HepG2 (cell line): ENCODE measurements around the gene NAALADL1. TPM values are rescaled to one million over a fixed set of nuclear protein-coding genes. Genes with fewer than 3 reads are reported as not detected.

Experiments used
- AHDC1 ChIP-seq: sonication (generic); formaldehyde crosslinking; IDR thresholded peaks from 2 replicates; pipeline ENCODE4 v1.5.1; 2020; ENCODE audit warnings: mild to moderate bottlenecking, missing genetic modification reagents, borderline replicate concordance
- ELF1 ChIP-seq: sonication (generic); formaldehyde crosslinking; IDR thresholded peaks from 2 replicates; pipeline ENCODE4 v1.4.0; 2020; ENCODE audit warnings: missing genetic modification reagents
- JUND ChIP-seq: sonication (generic); formaldehyde crosslinking; IDR thresholded peaks from 2 replicates; pipeline ENCODE4 v1.8.0; 2022; ENCODE audit warnings: mild to moderate bottlenecking, missing genetic modification reagents
- KDM4B ChIP-seq: sonication (generic); formaldehyde crosslinking; IDR thresholded peaks from 2 replicates; pipeline ENCODE4 v1.4.0; 2020; ENCODE audit warnings: missing genetic modification reagents
- MEF2D ChIP-seq: sonication (generic); formaldehyde crosslinking; IDR thresholded peaks from 2 replicates; pipeline ENCODE4 v1.5.1; 2020; ENCODE audit warnings: mild to moderate bottlenecking, missing genetic modification reagents
- MTERF4 ChIP-seq: sonication (generic); formaldehyde crosslinking; IDR thresholded peaks from 2 replicates; pipeline ENCODE4 v1.8.0; 2023; ENCODE audit warnings: mild to moderate bottlenecking, missing genetic modification reagents
- NFYC ChIP-seq: IDR thresholded peaks from 2 replicates; pipeline ENCODE4 v1.6.1; 2016; ENCODE audit warnings: missing genetic modification reagents, missing compliant biosample characterization
- SMAD9 ChIP-seq: sonication (generic); formaldehyde crosslinking; IDR thresholded peaks from 2 replicates; pipeline ENCODE4 v1.5.1; 2020; ENCODE audit warnings: mild to moderate bottlenecking, missing genetic modification reagents
- SP1 ChIP-seq, 2 experiments: fragments of 450-650 bp in 1 of 2; sonication (generic) in 1 of 2; formaldehyde crosslinking in 1 of 2; IDR thresholded peaks; 2 replicates each; pipeline versions ENCODE4 v1.4.0 to v1.6.1; 2016 to 2020; ENCODE audit warnings: missing genetic modification reagents in 1 of 2
- XRCC5 ChIP-seq: fragments of 200-400 bp; formaldehyde crosslinking; optimal IDR thresholded peaks from 2 replicates; pipeline ENCODE3; 2017; ENCODE audit warnings: mild to moderate bottlenecking, low read length
- ZBTB33 ChIP-seq: sonication (generic); formaldehyde crosslinking; IDR thresholded peaks from 2 replicates; pipeline ENCODE4 v1.4.0; 2020; ENCODE audit warnings: missing genetic modification reagents
- ZFP36L1 ChIP-seq: sonication (generic); formaldehyde crosslinking; IDR thresholded peaks from 2 replicates; pipeline ENCODE4 v1.8.0; 2022; ENCODE audit warnings: mild to moderate bottlenecking, missing genetic modification reagents, moderate library complexity
- ZNF256 ChIP-seq: sonication (generic); formaldehyde crosslinking; conservative IDR thresholded peaks from 2 replicates; pipeline ENCODE4 v1.4.0; 2020; ENCODE audit warnings: missing genetic modification reagents
- ZNF451 ChIP-seq: sonication (generic); formaldehyde crosslinking; IDR thresholded peaks from 2 replicates; pipeline ENCODE4 v1.5.0; 2020; ENCODE audit warnings: mild to moderate bottlenecking, missing genetic modification reagents
- ZNF652 ChIP-seq: IDR thresholded peaks from 2 replicates; pipeline ENCODE4 v1.6.1; 2016; ENCODE audit warnings: low read depth, borderline replicate concordance
- polyA plus RNA-seq, 8 experiments: library from polyadenylated mRNA; depleted of rRNA in 3 of 8; stranded (reverse) in 7 of 8; unstranded in 1 of 8; fragments of >200 nt; fragmentation: Illumina TruSeq in 4 of 8; extraction: Trizol in 4 of 8; gene quantifications; 2 replicates each; pipeline versions ENCODE4 v1.2.1 to v1.2.3, GENCODE V29; 2011 to 2016; ENCODE audit warnings: low read depth in 4 of 8, missing spikeins in 1 of 8, mixed read lengths in 1 of 8; ENCODE audit not compliant: insufficient read depth in 1 of 8
- total RNA-seq, 5 experiments: library from RNA; depleted of rRNA; stranded (reverse); fragments of >200 nt; fragmentation: Illumina TruSeq; extraction: Trizol; gene quantifications; 2 replicates each; pipeline ENCODE4 v1.2.3, GENCODE V29; 2016; ENCODE audit warnings: low read depth in 1 of 5

NAALADL1 gene
- total and polyA plus RNA-seq, 2 of the 13 experiments (the other 11 are each of a cell fraction or from before 2014, with no cell fraction given): 9.3 to 33.9 TPM

GRCh38 chr11:65040847-65041622 is 17.3 kb downstream of the NAALADL1 start, which contains the start of gene SAC3D1 (continued):
- 0 out of 2 replicates have a peak, but pooled peaks have one; percentile 5 for TF ChIP-seq AHDC1 (CRISPR knock-in tag)
- no peak for TF ChIP-seq SP1 (IDR thresholded peaks at IDR 0.05)
- TF ChIP-seq SP1 (CRISPR knock-in tag; IDR thresholded peaks at IDR 0.05): peak; percentile 42
- no peak for TF ChIP-seq ZNF652 (CRISPR knock-in tag)
- peak; percentile 45; the same call in 1 of the 2 replicates for TF ChIP-seq ELF1
- TF ChIP-seq KDM4B: no peak
- peak; percentile 50; the same call in 1 of the 2 replicates for TF ChIP-seq NFYC
- peak; percentile 57 for TF ChIP-seq ZFP36L1 (CRISPR knock-in tag)
- peak; percentile 51; the same call in 1 of the 2 replicates for TF ChIP-seq ZNF451 (CRISPR knock-in tag)
- no peak for TF ChIP-seq JUND (CRISPR knock-in tag)
- peak; percentile 59 for TF ChIP-seq XRCC5
- no peak for TF ChIP-seq ZBTB33 (CRISPR knock-in tag)
- no peak for TF ChIP-seq SMAD9 (CRISPR knock-in tag)
- TF ChIP-seq MTERF4 (CRISPR knock-in tag): no peak; the same call in 1 of the 2 replicates
- no peak for TF ChIP-seq ZNF256 (CRISPR knock-in tag)
- peak; percentile 52; the same call in 1 of the 2 replicates for TF ChIP-seq MEF2D
